ENCODE data around the gene PRKAA2.

The PRKAA2 gene

GRCh38 chr1:56726706-56727105 lies 81.6 kb downstream of the PRKAA2 start:
- DNase-seq: no peak

DNA sequence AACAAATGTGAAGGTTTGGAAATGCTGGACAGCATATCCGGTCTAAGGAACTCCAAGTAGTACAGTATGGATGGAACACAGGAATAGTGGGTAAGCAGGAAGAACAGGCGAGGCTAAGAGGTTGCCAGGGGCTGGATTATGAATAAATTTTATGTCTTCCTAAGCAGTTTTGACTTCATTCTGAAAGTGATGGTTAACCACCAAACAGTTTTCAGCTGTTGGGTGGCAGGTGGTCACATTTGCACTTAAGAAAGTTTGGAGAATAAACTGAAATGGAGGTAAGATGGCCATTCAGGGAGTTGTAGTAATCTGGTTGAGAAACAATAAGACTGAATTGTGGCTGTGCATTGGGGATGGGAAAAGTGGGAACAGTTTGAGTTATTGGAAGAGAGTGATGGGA lies 83.8 kb downstream of the PRKAA2 start:
- no peak for DNase-seq

- no peak for DNase-seq
Observed at GRCh38 chr1:56745231-56745630, 100.1 kb downstream of the PRKAA2 start.

- no peak for DNase-seq
Observed at GRCh38 chr1:56754708-56755479, 109.8 kb downstream of the PRKAA2 start.

DNA sequence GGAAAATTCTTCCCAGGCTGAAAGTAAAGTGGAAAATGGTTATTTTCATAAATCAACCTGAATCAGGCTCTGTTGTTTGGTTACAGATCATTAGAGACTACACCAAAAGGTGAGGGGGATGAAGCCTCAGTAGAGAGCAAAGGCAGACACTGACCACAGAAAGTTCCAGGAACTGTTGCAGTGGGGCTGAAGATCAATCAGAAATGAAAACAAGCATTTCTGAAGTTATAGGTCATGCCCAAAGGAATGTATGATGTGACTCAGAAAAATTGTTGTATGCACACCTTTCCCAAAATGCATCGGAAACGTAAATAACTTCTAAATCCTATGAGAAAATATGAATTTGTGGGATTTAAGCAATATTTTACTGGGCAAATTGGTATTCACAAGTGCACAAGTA lies 110.8 kb downstream of the PRKAA2 start:
- DNase-seq: no peak

- DNase-seq: no peak
Observed at GRCh38 chr1:56758135-56758534, 113.0 kb downstream of the PRKAA2 start.

DNA sequence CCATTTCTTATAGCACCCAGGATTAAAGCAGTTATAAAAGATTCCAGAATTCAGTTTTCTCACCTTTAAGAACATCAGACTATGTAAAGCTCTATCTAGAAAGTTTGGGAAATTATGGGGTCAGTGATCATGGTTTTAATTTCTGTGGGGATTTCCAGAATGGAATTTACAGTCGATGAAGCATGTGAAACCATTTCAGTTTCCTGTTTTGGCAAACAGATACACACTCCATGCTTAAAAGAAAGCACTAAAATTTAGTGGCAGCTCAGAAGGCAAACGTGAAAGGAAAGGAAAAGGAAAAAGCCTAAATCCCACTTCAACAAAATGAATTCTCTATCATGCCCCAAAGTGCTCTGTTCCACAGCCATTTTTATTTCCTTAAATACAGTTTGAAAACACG lies 113.7 kb downstream of the PRKAA2 start:
- no peak for DNase-seq

Data from retina (tissue), 1 donor.